ENCODE results near the gene PDZD8.

PDZD8 gene

GRCh38 chr10:117352724-117353123 lies 22.5 kb downstream of the PDZD8 start:
- no peak overlapping the region for H3K27ac ChIP-seq (replicated peaks; ENCODE audit: low read length)

DNA sequence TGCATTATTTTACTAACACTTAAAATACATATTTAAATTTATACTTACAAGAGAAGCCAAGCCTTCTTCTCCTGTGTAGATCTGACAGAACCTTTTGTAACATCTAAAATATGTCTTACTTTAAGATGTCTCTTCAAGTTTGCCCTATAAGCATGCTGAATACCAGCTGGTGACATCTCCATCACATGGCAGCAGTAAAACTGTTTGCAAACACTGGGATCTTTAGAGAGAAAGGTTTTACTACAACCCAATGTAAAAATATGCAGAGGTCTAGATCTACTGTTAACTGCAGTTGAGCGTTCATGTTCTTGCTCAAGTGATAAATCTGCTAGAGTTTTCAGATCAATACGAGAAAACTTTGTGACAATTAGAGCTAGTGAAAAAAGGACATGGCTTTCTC lies 23.2 kb downstream of the PDZD8 start:
- no peaks in the 10 kb centered on the region for H3K27me3 ChIP-seq (ENCODE audit: control insufficient read depth in 3 of 3, insufficient read depth in 3 of 3, low read depth in 1 of 3, low read length in 3 of 3)
- H3K4me3 ChIP-seq (ENCODE audit: low read length in 2 of 2): no peak overlapping the region
- H2BK5ac ChIP-seq (ENCODE audit: low read length): no peak overlapping the region
- H3K18ac ChIP-seq (ENCODE audit: low read length): no peak overlapping the region
- peaks cover 0 to 2% of the 10 kb centered on the region in 2 donors for H3K4me1 ChIP-seq (ENCODE audit: control insufficient read depth in 2 of 2, insufficient read depth in 1 of 2, low read depth in 1 of 2, low read length in 2 of 2)
- H3K79me1 ChIP-seq (ENCODE audit: low read depth, low read length): no peaks in the 10 kb centered on the region
- H2AFZ ChIP-seq (ENCODE audit: low read length): no peak overlapping the region
- no peaks in the 10 kb centered on the region for H3K9me3 ChIP-seq (replicated peaks in 1 of 2; ENCODE audit: control insufficient read depth in 2 of 2, insufficient read depth in 1 of 2, low read depth in 1 of 2, low read length in 2 of 2)
- H3K36me3 ChIP-seq (replicated peaks in 1 of 2; ENCODE audit: control insufficient read depth in 2 of 2, insufficient read depth in 2 of 2, low read length in 2 of 2): peaks cover 0 to 6% of the 10 kb centered on the region in 2 donors
- H3K27ac ChIP-seq (replicated peaks; ENCODE audit: low read length): no peak overlapping the region
- no peak overlapping the region for H2BK120ac ChIP-seq (ENCODE audit: low read depth, low read length)
- no peak overlapping the region for H4K91ac ChIP-seq (ENCODE audit: low read depth, low read length, poor library complexity)
- H3K9ac ChIP-seq (ENCODE audit: low read depth, low read length, poor library complexity): no peak overlapping the region
- no CpG with 5 or more reads among the region's 2 CpGs for WGBS, 2 donors (ENCODE audit: extremely low coverage in 2 of 2, insufficient read length in 2 of 2, insufficient replicate concordance in 1 of 2)
- H4K8ac ChIP-seq (ENCODE audit: low read depth, low read length): no peak overlapping the region
- no peak overlapping the region for H3K4me2 ChIP-seq (ENCODE audit: insufficient read depth, low read length, poor library complexity, severe bottlenecking)
- H3K14ac ChIP-seq (ENCODE audit: low read length): no peak overlapping the region
- no peak overlapping the region for H2BK15ac ChIP-seq (ENCODE audit: low read length)
- H2AK5ac ChIP-seq (ENCODE audit: low read depth, low read length): no peak overlapping the region
- no peak overlapping the region for H2BK12ac ChIP-seq (ENCODE audit: low read length)
- H3K23ac ChIP-seq (ENCODE audit: low read depth, low read length, poor library complexity): no peak overlapping the region
- DNase-seq (ENCODE audit: low spot score): no peak
- no peak overlapping the region for H3K4ac ChIP-seq (ENCODE audit: low read length)

More at GRCh38 chr10:117352724-117353123, 22.5 kb downstream of the PDZD8 start:
- no peak overlapping the region for H3K23ac ChIP-seq (ENCODE audit: low read depth, low read length, poor library complexity)
- H3K9me3 ChIP-seq (replicated peaks in 1 of 2; ENCODE audit: control insufficient read depth in 2 of 2, insufficient read depth in 1 of 2, low read depth in 1 of 2, low read length in 2 of 2): no peaks in the 10 kb centered on the region
- no peak overlapping the region for H2AFZ ChIP-seq (ENCODE audit: low read length)
- no peak overlapping the region for H2BK120ac ChIP-seq (ENCODE audit: low read depth, low read length)
- no peaks in the 10 kb centered on the region for H3K27me3 ChIP-seq (ENCODE audit: control insufficient read depth in 3 of 3, insufficient read depth in 3 of 3, low read depth in 1 of 3, low read length in 3 of 3)
- H4K8ac ChIP-seq (ENCODE audit: low read depth, low read length): no peak overlapping the region
- H3K4me1 ChIP-seq (ENCODE audit: control insufficient read depth in 2 of 2, insufficient read depth in 1 of 2, low read depth in 1 of 2, low read length in 2 of 2): peaks cover 0 to 2% of the 10 kb centered on the region in 2 donors
- no CpG with 5 or more reads among the region's 2 CpGs for WGBS, 2 donors (ENCODE audit: extremely low coverage in 2 of 2, insufficient read length in 2 of 2, insufficient replicate concordance in 1 of 2)
- no peak overlapping the region for H2BK5ac ChIP-seq (ENCODE audit: low read length)
- H2BK12ac ChIP-seq (ENCODE audit: low read length): no peak overlapping the region
- no peak overlapping the region for H3K9ac ChIP-seq (ENCODE audit: low read depth, low read length, poor library complexity)
- no peak overlapping the region for H2BK15ac ChIP-seq (ENCODE audit: low read length)
- no peaks in the 10 kb centered on the region for H3K79me1 ChIP-seq (ENCODE audit: low read depth, low read length)
- no peak overlapping the region for H3K4ac ChIP-seq (ENCODE audit: low read length)
- no peak overlapping the region for H3K4me3 ChIP-seq (ENCODE audit: low read length in 2 of 2)
- peaks cover 0 to 6% of the 10 kb centered on the region in 2 donors for H3K36me3 ChIP-seq (replicated peaks in 1 of 2; ENCODE audit: control insufficient read depth in 2 of 2, insufficient read depth in 2 of 2, low read length in 2 of 2)
- no peak overlapping the region for H3K4me2 ChIP-seq (ENCODE audit: insufficient read depth, low read length, poor library complexity, severe bottlenecking)
- H3K18ac ChIP-seq (ENCODE audit: low read length): no peak overlapping the region
- DNase-seq (ENCODE audit: low spot score): no peak
- no peak overlapping the region for H2AK5ac ChIP-seq (ENCODE audit: low read depth, low read length)
- no peak overlapping the region for H4K91ac ChIP-seq (ENCODE audit: low read depth, low read length, poor library complexity)
- no peak overlapping the region for H3K14ac ChIP-seq (ENCODE audit: low read length)

GRCh38 chr10:117351558-117351957 lies 23.7 kb downstream of the PDZD8 start:
- peaks cover 0 to 6% of the 10 kb centered on the region in 2 donors for H3K36me3 ChIP-seq (replicated peaks in 1 of 2; ENCODE audit: control insufficient read depth in 2 of 2, insufficient read depth in 2 of 2, low read length in 2 of 2)
- no peak overlapping the region for H2AK5ac ChIP-seq (ENCODE audit: low read depth, low read length)
- no peaks in the 10 kb centered on the region for H3K27me3 ChIP-seq (ENCODE audit: control insufficient read depth in 3 of 3, insufficient read depth in 3 of 3, low read depth in 1 of 3, low read length in 3 of 3)
- no peak overlapping the region for H2BK15ac ChIP-seq (ENCODE audit: low read length)
- no peak overlapping the region for H3K9ac ChIP-seq (ENCODE audit: low read depth, low read length, poor library complexity)
- no peaks in the 10 kb centered on the region for H3K79me1 ChIP-seq (ENCODE audit: low read depth, low read length)
- H2BK12ac ChIP-seq (ENCODE audit: low read length): no peak overlapping the region
- no peak overlapping the region for H2AFZ ChIP-seq (ENCODE audit: low read length)
- H3K4me1 ChIP-seq (ENCODE audit: control insufficient read depth in 2 of 2, insufficient read depth in 1 of 2, low read depth in 1 of 2, low read length in 2 of 2): peaks cover 0 to 2% of the 10 kb centered on the region in 2 donors
- H3K14ac ChIP-seq (ENCODE audit: low read length): no peak overlapping the region
- H3K9me3 ChIP-seq (replicated peaks in 1 of 2; ENCODE audit: control insufficient read depth in 2 of 2, insufficient read depth in 1 of 2, low read depth in 1 of 2, low read length in 2 of 2): no peaks in the 10 kb centered on the region
- H3K23ac ChIP-seq (ENCODE audit: low read depth, low read length, poor library complexity): no peak overlapping the region
- no peak overlapping the region for H2BK120ac ChIP-seq (ENCODE audit: low read depth, low read length)
- H3K4me2 ChIP-seq (ENCODE audit: insufficient read depth, low read length, poor library complexity, severe bottlenecking): no peak overlapping the region
- H4K91ac ChIP-seq (ENCODE audit: low read depth, low read length, poor library complexity): no peak overlapping the region
- no peak overlapping the region for H3K18ac ChIP-seq (ENCODE audit: low read length)
- H3K4me3 ChIP-seq (ENCODE audit: low read length in 2 of 2): no peak overlapping the region
- no peak for DNase-seq (ENCODE audit: low spot score)
- no CpG with 5 or more reads among the region's 1 CpG for WGBS, 2 donors (ENCODE audit: extremely low coverage in 2 of 2, insufficient read length in 2 of 2, insufficient replicate concordance in 1 of 2)
- no peak overlapping the region for H2BK5ac ChIP-seq (ENCODE audit: low read length)
- H3K4ac ChIP-seq (ENCODE audit: low read length): no peak overlapping the region
- no peak overlapping the region for H3K27ac ChIP-seq (replicated peaks; ENCODE audit: low read length)
- no peak overlapping the region for H4K8ac ChIP-seq (ENCODE audit: low read depth, low read length)

- no peak for DNase-seq (ENCODE audit: low spot score)
- no peak overlapping the region for H3K23ac ChIP-seq (ENCODE audit: low read depth, low read length, poor library complexity)
- no peak overlapping the region for H2AFZ ChIP-seq (ENCODE audit: low read length)
- no peak overlapping the region for H3K27ac ChIP-seq (replicated peaks; ENCODE audit: low read length)
- H3K4ac ChIP-seq (ENCODE audit: low read length): no peak overlapping the region
- no peak overlapping the region for H4K8ac ChIP-seq (ENCODE audit: low read depth, low read length)
- H3K9me3 ChIP-seq (replicated peaks in 1 of 2; ENCODE audit: control insufficient read depth in 2 of 2, insufficient read depth in 1 of 2, low read depth in 1 of 2, low read length in 2 of 2): no peaks in the 10 kb centered on the region
- no peak overlapping the region for H2BK15ac ChIP-seq (ENCODE audit: low read length)
- H3K79me1 ChIP-seq (ENCODE audit: low read depth, low read length): no peaks in the 10 kb centered on the region
- H3K4me3 ChIP-seq (ENCODE audit: low read length in 2 of 2): no peak overlapping the region
- no peak overlapping the region for H2BK120ac ChIP-seq (ENCODE audit: low read depth, low read length)
- no CpG with 5 or more reads among the region's 3 CpGs for WGBS, 2 donors (ENCODE audit: extremely low coverage in 2 of 2, insufficient read length in 2 of 2, insufficient replicate concordance in 1 of 2)
- H2BK5ac ChIP-seq (ENCODE audit: low read length): no peak overlapping the region
- no peak overlapping the region for H3K9ac ChIP-seq (ENCODE audit: low read depth, low read length, poor library complexity)
- H3K4me1 ChIP-seq (ENCODE audit: control insufficient read depth in 2 of 2, insufficient read depth in 1 of 2, low read depth in 1 of 2, low read length in 2 of 2): peaks cover 0 to 2% of the 10 kb centered on the region in 2 donors
- H2BK12ac ChIP-seq (ENCODE audit: low read length): no peak overlapping the region
- H3K14ac ChIP-seq (ENCODE audit: low read length): no peak overlapping the region
- H3K18ac ChIP-seq (ENCODE audit: low read length): no peak overlapping the region
- H3K27me3 ChIP-seq (ENCODE audit: control insufficient read depth in 3 of 3, insufficient read depth in 3 of 3, low read depth in 1 of 3, low read length in 3 of 3): no peaks in the 10 kb centered on the region
- H3K4me2 ChIP-seq (ENCODE audit: insufficient read depth, low read length, poor library complexity, severe bottlenecking): no peak overlapping the region
- peaks cover 0 to 6% of the 10 kb centered on the region in 2 donors for H3K36me3 ChIP-seq (replicated peaks in 1 of 2; ENCODE audit: control insufficient read depth in 2 of 2, insufficient read depth in 2 of 2, low read length in 2 of 2)
- H4K91ac ChIP-seq (ENCODE audit: low read depth, low read length, poor library complexity): no peak overlapping the region
- no peak overlapping the region for H2AK5ac ChIP-seq (ENCODE audit: low read depth, low read length)
These were observed 24.3 kb downstream of the PDZD8 start for GRCh38 chr10:117350909-117351308.
